HEK293 (cell line): Measurements from ENCODE around the gene PTPRO.

ENCODE experiments used
- ZEB2 ChIP-seq: fragments of 450-650 bp; formaldehyde crosslinking; IDR thresholded peaks from 2 replicates; pipeline ENCODE4 v1.5.1; 2016; ENCODE audit warnings: missing biosample characterization, missing genetic modification characterization
- ZNF174 ChIP-seq: fragments of 450-650 bp; formaldehyde crosslinking; IDR thresholded peaks from 2 replicates; pipeline ENCODE4 v1.5.0; 2017; ENCODE audit warnings: missing biosample characterization, mild to moderate bottlenecking, missing genetic modification characterization
- ZNF571 ChIP-seq: fragments of 450-650 bp; formaldehyde crosslinking; IDR thresholded peaks from 2 replicates; pipeline ENCODE4 v1.5.0; 2017; ENCODE audit warnings: missing biosample characterization, missing genetic modification characterization
- TF ChIP-seq, protein P1 (sequence below): fragments of 450-650 bp; formaldehyde crosslinking; IDR thresholded peaks from 2 replicates; pipeline ENCODE4 v1.5.1; 2016; ENCODE audit warnings: missing biosample characterization, missing genetic modification characterization, low read depth
- TF ChIP-seq, protein P2 (sequence below): fragments of 450-650 bp; formaldehyde crosslinking; IDR thresholded peaks from 2 replicates; pipeline ENCODE4 v1.5.1; 2016; ENCODE audit warnings: missing biosample characterization, missing genetic modification characterization

DNA sequence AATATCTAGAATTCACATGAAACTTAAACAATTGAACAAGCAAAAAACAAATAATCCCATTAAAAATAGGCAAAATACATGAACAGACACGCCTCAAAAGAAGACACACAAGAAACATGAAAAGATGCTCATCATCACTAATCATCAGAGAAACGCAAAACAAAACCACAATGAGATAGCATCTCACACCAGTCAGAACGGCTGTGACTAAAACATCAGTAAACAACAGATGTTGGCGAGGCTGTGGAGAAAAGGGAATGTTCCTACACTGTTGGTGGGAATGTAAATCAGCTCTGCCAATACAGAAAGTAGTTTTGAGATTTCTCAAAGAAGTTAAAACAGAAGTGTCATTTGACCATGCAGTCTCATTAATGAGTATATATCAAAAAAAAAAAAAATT is 121.3 kb downstream of the PTPRO start:
- TF ChIP-seq, protein P1, sequence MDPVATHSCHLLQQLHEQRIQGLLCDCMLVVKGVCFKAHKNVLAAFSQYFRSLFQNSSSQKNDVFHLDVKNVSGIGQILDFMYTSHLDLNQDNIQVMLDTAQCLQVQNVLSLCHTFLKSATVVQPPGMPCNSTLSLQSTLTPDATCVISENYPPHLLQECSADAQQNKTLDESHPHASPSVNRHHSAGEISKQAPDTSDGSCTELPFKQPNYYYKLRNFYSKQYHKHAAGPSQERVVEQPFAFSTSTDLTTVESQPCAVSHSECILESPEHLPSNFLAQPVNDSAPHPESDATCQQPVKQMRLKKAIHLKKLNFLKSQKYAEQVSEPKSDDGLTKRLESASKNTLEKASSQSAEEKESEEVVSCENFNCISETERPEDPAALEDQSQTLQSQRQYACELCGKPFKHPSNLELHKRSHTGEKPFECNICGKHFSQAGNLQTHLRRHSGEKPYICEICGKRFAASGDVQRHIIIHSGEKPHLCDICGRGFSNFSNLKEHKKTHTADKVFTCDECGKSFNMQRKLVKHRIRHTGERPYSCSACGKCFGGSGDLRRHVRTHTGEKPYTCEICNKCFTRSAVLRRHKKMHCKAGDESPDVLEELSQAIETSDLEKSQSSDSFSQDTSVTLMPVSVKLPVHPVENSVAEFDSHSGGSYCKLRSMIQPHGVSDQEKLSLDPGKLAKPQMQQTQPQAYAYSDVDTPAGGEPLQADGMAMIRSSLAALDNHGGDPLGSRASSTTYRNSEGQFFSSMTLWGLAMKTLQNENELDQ (tag by site-specific recombination): no peak
- TF ChIP-seq ZEB2: no peak
- no peak for TF ChIP-seq ZNF174 (tag by site-specific recombination)
- no peak for TF ChIP-seq ZNF571 (tag by site-specific recombination)
- TF ChIP-seq, protein P2, sequence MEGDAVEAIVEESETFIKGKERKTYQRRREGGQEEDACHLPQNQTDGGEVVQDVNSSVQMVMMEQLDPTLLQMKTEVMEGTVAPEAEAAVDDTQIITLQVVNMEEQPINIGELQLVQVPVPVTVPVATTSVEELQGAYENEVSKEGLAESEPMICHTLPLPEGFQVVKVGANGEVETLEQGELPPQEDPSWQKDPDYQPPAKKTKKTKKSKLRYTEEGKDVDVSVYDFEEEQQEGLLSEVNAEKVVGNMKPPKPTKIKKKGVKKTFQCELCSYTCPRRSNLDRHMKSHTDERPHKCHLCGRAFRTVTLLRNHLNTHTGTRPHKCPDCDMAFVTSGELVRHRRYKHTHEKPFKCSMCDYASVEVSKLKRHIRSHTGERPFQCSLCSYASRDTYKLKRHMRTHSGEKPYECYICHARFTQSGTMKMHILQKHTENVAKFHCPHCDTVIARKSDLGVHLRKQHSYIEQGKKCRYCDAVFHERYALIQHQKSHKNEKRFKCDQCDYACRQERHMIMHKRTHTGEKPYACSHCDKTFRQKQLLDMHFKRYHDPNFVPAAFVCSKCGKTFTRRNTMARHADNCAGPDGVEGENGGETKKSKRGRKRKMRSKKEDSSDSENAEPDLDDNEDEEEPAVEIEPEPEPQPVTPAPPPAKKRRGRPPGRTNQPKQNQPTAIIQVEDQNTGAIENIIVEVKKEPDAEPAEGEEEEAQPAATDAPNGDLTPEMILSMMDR: no peak
